ENCODE results near the gene CEP78.

CEP78 gene

GRCh38 chr9:78295177-78295575 lies 59.3 kb downstream of the CEP78 start:
- TF ChIP-seq ZFX (IDR thresholded peaks at IDR 0.05) (no peak), CTCF (conservative IDR thresholded peaks at IDR 0.05) (no peak)
- H3K27ac ChIP-seq: peak overlapping the region; percentile 94

DNA sequence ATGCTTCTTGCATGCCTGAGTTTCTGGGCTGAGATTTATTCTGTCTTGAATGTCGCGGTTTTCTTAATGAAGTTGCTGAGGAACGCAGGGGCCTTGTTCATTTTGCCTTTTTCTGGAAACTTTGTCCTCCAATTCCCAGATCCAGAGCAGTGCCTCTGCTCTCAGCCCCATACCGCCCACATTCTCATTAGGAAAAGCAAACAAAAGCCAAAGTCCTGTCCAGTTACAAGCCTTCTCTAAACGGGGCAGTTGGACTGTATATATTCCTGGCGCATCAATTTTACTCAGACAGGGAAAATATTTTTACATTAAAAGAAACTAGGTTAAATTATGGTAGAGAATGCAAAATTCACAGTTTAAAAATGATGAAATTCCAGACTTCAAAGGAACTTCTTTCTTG lies 59.9 kb downstream of the CEP78 start:
- TF ChIP-seq ZFX (IDR thresholded peaks at IDR 0.05): no peak
- TF ChIP-seq CTCF (conservative IDR thresholded peaks at IDR 0.05): no peak
- peak overlapping the region; percentile 94 for H3K27ac ChIP-seq

GRCh38 chr9:78296201-78296892 lies 60.5 kb downstream of the CEP78 start:
- peak overlapping the region; percentile 94 for H3K27ac ChIP-seq
- TF ChIP-seq ZFX (IDR thresholded peaks at IDR 0.05) (no peak), CTCF (conservative IDR thresholded peaks at IDR 0.05) (no peak)

GRCh38 chr9:78296893-78297671 lies 61.2 kb downstream of the CEP78 start, which contains the start of gene PSAT1:
TSS of gene PSAT1 (plus strand) at chr9:78297125. CDS start at chr9:78297211, 86 bp downstream.
- H3K27ac ChIP-seq: peak within 1 kb of the TSS; percentile 94
- peak; percentile 85 for TF ChIP-seq ZFX (IDR thresholded peaks at IDR 0.05)
- peak; percentile 19; the same call in 1 of the 2 replicates for TF ChIP-seq CTCF (conservative IDR thresholded peaks at IDR 0.05)

GRCh38 chr9:78297672-78297961 lies 61.7 kb downstream of the CEP78 start:
- TF ChIP-seq ZFX (IDR thresholded peaks at IDR 0.05) (no peak), CTCF (conservative IDR thresholded peaks at IDR 0.05) (no peak)
- H3K27ac ChIP-seq: peak overlapping the region; percentile 94

GRCh38 chr9:78298046-78298765 lies 62.3 kb downstream of the CEP78 start:
- TF ChIP-seq CTCF (conservative IDR thresholded peaks at IDR 0.05) (no peak), ZFX (IDR thresholded peaks at IDR 0.05) (no peak)
- H3K27ac ChIP-seq: peak overlapping the region; percentile 94

- no peak overlapping the region for H3K27ac ChIP-seq
- TF ChIP-seq ZFX (IDR thresholded peaks at IDR 0.05) (no peak), CTCF (conservative IDR thresholded peaks at IDR 0.05) (no peak)
These were observed 64.3 kb downstream of the CEP78 start for GRCh38 chr9:78300209-78300608.

Measured in C4-2B (cell line).